Neural progenitor cell (in vitro differentiated cells): Measurements from ENCODE around the gene GLI1. TPM values are rescaled to one million over a fixed set of nuclear protein-coding genes. Genes with fewer than 3 reads are reported as not detected.
A peak's percentile ranks its signal among the peaks of the same experiment; 100 is the strongest.

ENCODE experiments used
- DNase-seq: peaks from one replicate; pipeline ENCODE4 v3.0.0-alpha.2; 2016; ENCODE audit warnings: low spot score
- H2AFZ ChIP-seq: fragments of 200-600 bp; sonication (generic); replicated peaks from 2 replicates; pipeline ENCODE4 v1.6.1; 2016; ENCODE audit warnings: antibody characterized with exemption
- H3F3A ChIP-seq: fragments of 200-600 bp; sonication (generic); 2 replicates; pipeline ENCODE4 v1.6.1; 2016; ENCODE audit warnings: antibody characterized with exemption, low read depth
- H3K27ac ChIP-seq: fragments of 200-600 bp; sonication (generic); 2 replicates; pipeline ENCODE4 v1.5.1; 2016; ENCODE audit warnings: mild to moderate bottlenecking
- H3K27me3 ChIP-seq: fragments of 200-600 bp; sonication (generic); 2 replicates; pipeline ENCODE4 v1.6.1; 2016; ENCODE audit warnings: mild to moderate bottlenecking, moderate library complexity
- H3K36me3 ChIP-seq: fragments of 200-600 bp; sonication (generic); 2 replicates; pipeline ENCODE4 v1.5.1; 2016
- H3K4me1 ChIP-seq: fragments of 200-600 bp; sonication (generic); 2 replicates; pipeline ENCODE4 v1.6.1; 2016; ENCODE audit warnings: mixed run types
- H3K4me2 ChIP-seq: fragments of 200-600 bp; sonication (generic); 2 replicates; pipeline ENCODE4 v1.6.1; 2016
- H3K4me3 ChIP-seq: fragments of 200-600 bp; sonication (generic); 2 replicates; pipeline ENCODE4 v1.5.1; 2016
- H3K79me2 ChIP-seq: fragments of 200-600 bp; sonication (generic); 2 replicates; pipeline ENCODE4 v1.6.1; 2016; ENCODE audit warnings: low read depth
- H3K9ac ChIP-seq: fragments of 200-600 bp; sonication (generic); 2 replicates; pipeline ENCODE4 v1.6.1; 2016
- H3K9me3 ChIP-seq: fragments of 200-600 bp; sonication (generic); 2 replicates; pipeline ENCODE4 v1.5.1; 2016; ENCODE audit warnings: low read depth
- H4K20me1 ChIP-seq: fragments of 200-600 bp; sonication (generic); 2 replicates; pipeline ENCODE4 v1.6.1; 2016; ENCODE audit warnings: low read depth
- H3K27ac Mint-ChIP-seq: 3 replicates; pipeline ENCODE4 v1.8.0; 2021; ENCODE audit warnings: mixed read lengths
- H3K27me3 Mint-ChIP-seq: 2 replicates; pipeline ENCODE4 v1.8.0; 2022; ENCODE audit warnings: low read depth, mild to moderate bottlenecking, inconsistent platforms, moderate library complexity, mixed read lengths; ENCODE audit not compliant: insufficient read depth
- H3K36me3 Mint-ChIP-seq: 3 replicates; pipeline ENCODE4 v1.8.0; 2021; ENCODE audit warnings: mixed read lengths
- H3K4me1 Mint-ChIP-seq: 3 replicates; pipeline ENCODE4 v1.8.0; 2021; ENCODE audit warnings: mixed read lengths
- H3K4me3 Mint-ChIP-seq: 3 replicates; pipeline ENCODE4 v1.8.0; 2021; ENCODE audit warnings: mild to moderate bottlenecking, moderate library complexity, mixed read lengths
- H3K9me3 Mint-ChIP-seq: 3 replicates; pipeline ENCODE4 v1.8.0; 2020; ENCODE audit warnings: mixed read lengths
- EZH2 ChIP-seq: fragments of 200-600 bp; sonication (generic); IDR thresholded peaks from 2 replicates; pipeline ENCODE4 v1.6.1; 2017; ENCODE audit warnings: antibody characterized with exemption, mild to moderate bottlenecking, moderate library complexity
- EZH2phosphoT487 ChIP-seq: fragments of 200-600 bp; sonication (generic); IDR thresholded peaks from 2 replicates; pipeline ENCODE4 v1.6.1; 2017; ENCODE audit warnings: antibody characterized with exemption
- total RNA-seq: library from RNA; depleted of rRNA; stranded (reverse); fragments of >200 nt; gene quantifications from 2 replicates; pipeline ENCODE4 v1.2.3, GENCODE V29; 2015; ENCODE audit warnings: low replicate concordance
- TF ChIP-seq, protein P1 (sequence below): fragments of 200-600 bp; sonication (generic); IDR thresholded peaks from 2 replicates; pipeline ENCODE4 v1.5.1; 2017; ENCODE audit warnings: antibody characterized with exemption, mild to moderate bottlenecking

GLI1 gene
- total RNA-seq, 1 donor from 2014 or later: 0.71 TPM

DNA sequence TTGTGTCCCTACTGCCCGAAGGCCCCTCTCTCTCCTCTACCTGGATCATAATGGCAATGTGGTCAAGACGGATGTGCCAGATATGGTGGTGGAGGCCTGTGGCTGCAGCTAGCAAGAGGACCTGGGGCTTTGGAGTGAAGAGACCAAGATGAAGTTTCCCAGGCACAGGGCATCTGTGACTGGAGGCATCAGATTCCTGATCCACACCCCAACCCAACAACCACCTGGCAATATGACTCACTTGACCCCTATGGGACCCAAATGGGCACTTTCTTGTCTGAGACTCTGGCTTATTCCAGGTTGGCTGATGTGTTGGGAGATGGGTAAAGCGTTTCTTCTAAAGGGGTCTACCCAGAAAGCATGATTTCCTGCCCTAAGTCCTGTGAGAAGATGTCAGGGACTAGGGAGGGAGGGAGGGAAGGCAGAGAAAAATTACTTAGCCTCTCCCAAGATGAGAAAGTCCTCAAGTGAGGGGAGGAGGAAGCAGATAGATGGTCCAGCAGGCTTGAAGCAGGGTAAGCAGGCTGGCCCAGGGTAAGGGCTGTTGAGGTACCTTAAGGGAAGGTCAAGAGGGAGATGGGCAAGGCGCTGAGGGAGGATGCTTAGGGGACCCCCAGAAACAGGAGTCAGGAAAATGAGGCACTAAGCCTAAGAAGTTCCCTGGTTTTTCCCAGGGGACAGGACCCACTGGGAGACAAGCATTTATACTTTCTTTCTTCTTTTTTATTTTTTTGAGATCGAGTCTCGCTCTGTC lies 2.7 kb upstream of the GLI1 start:
- Histone ChIP-seq H3K4me2 (no peak overlapping the region), H3K4me3 (no peak overlapping the region), H4K20me1 (peaks cover 18% of the 10 kb centered on the region), H3F3A (peaks cover 23% of the 10 kb centered on the region), H2AFZ (no peak overlapping the region), H3K27me3 (peaks cover 6% of the 10 kb centered on the region), H3K36me3 (no peaks in the 10 kb centered on the region), H3K4me1 (peaks cover 37% of the 10 kb centered on the region), H3K79me2 (no peaks in the 10 kb centered on the region), H3K9me3 (no peaks in the 10 kb centered on the region), H3K9ac (no peak overlapping the region), H3K27ac (no peak overlapping the region)
- Mint-ChIP-seq H3K4me3 (no peak overlapping the region), H3K9me3 (no peaks in the 10 kb centered on the region), H3K4me1 (peaks cover 51% of the 10 kb centered on the region), H3K36me3 (no peaks in the 10 kb centered on the region), H3K27ac (no peak overlapping the region), H3K27me3 (peaks cover 30% of the 10 kb centered on the region)
- DNase-seq: no peak
- TF ChIP-seq, protein P1, sequence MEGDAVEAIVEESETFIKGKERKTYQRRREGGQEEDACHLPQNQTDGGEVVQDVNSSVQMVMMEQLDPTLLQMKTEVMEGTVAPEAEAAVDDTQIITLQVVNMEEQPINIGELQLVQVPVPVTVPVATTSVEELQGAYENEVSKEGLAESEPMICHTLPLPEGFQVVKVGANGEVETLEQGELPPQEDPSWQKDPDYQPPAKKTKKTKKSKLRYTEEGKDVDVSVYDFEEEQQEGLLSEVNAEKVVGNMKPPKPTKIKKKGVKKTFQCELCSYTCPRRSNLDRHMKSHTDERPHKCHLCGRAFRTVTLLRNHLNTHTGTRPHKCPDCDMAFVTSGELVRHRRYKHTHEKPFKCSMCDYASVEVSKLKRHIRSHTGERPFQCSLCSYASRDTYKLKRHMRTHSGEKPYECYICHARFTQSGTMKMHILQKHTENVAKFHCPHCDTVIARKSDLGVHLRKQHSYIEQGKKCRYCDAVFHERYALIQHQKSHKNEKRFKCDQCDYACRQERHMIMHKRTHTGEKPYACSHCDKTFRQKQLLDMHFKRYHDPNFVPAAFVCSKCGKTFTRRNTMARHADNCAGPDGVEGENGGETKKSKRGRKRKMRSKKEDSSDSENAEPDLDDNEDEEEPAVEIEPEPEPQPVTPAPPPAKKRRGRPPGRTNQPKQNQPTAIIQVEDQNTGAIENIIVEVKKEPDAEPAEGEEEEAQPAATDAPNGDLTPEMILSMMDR: no peak
- TF ChIP-seq EZH2: no peak
- TF ChIP-seq EZH2phosphoT487: no peak

DNA sequence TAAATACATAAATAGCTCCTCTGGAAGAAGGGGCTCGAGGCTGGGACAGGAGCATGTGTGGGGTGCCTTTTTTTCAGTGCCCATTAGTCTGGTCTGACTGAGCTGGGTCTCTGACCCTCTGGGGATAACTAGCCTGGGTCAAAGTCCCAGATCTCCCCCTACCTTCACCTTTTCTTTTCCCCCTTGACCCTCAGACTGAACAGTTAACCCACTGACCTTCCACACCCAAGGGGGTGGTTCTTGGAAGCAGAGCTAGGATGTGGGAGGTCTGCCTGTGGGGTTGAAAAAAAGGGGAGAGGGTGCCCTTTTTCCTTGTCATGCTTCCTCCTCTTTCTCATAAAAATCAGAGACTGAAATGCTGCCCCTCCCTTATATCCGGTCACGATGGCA lies 925 bp upstream of the GLI1 start:
- H3K4me3 Mint-ChIP-seq: peak overlapping the region; percentile 94
- Histone ChIP-seq H3K9ac (no peak overlapping the region), H3K36me3 (no peaks in the 10 kb centered on the region), H2AFZ (no peak overlapping the region), H3K4me3 (peak overlapping the region; percentile 56), H3K79me2 (no peaks in the 10 kb centered on the region), H3K4me2 (peak overlapping the region; percentile 86), H4K20me1 (peaks cover 20% of the 10 kb centered on the region), H3F3A (peaks cover 33% of the 10 kb centered on the region), H3K27ac (no peak overlapping the region), H3K27me3 (peaks cover 16% of the 10 kb centered on the region), H3K9me3 (no peaks in the 10 kb centered on the region), H3K4me1 (peaks cover 35% of the 10 kb centered on the region)
- peaks cover 31% of the 10 kb centered on the region for H3K27me3 Mint-ChIP-seq
- H3K4me1 Mint-ChIP-seq: peaks cover 48% of the 10 kb centered on the region
- no peak for DNase-seq
- H3K27ac Mint-ChIP-seq: no peak overlapping the region
- no peaks in the 10 kb centered on the region for H3K9me3 Mint-ChIP-seq
- no peaks in the 10 kb centered on the region for H3K36me3 Mint-ChIP-seq
- TF ChIP-seq, protein P1: no peak
- TF ChIP-seq EZH2: no peak
- no peak for TF ChIP-seq EZH2phosphoT487

DNA sequence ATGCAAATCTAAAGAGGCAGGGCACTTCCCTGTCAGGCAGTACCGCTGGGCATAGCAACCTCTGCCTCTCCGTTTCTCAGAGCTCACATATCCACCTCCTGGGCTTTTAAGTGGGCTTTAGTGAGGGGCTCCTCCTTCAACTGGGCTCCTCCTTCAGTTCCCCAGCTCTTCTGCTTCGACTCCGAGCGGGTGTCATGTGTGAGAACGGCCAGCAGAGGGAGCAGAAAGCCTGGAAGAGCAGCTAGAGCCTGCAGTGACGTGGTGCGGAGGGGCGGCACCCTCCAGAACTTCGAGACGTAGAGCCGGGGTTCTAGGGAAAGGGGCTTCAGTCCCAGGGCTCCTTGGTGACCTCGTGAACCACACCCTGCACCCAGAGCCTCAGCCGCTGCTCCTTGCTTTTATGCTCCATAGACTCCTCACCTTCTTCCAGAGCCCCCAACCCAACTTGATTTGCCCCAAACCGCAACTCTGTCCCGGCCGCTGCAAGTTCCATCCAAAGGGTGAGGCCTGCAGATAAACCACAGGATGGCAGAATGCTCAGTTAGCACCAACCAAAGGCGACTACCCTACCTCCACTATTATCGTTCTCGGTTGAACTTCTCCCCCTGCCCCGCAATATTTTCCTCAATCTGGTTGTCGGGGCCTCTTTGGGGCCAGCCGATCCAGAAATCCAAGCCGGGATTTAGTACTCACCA lies 383 bp upstream of the GLI1 start:
- H3F3A ChIP-seq: peaks cover 33% of the 10 kb centered on the region
- peak; percentile 96 for DNase-seq
- TF ChIP-seq EZH2: peak; percentile 44
- no peak for TF ChIP-seq EZH2phosphoT487
- TF ChIP-seq, protein P1: peak; percentile 84
- Mint-ChIP-seq H3K27ac (no peak overlapping the region), H3K27me3 (peaks cover 31% of the 10 kb centered on the region), H3K9me3 (no peaks in the 10 kb centered on the region), H3K36me3 (no peaks in the 10 kb centered on the region), H3K4me3 (peak overlapping the region; percentile 94), H3K4me1 (peaks cover 48% of the 10 kb centered on the region)
- H3K36me3 ChIP-seq: no peaks in the 10 kb centered on the region
- no peaks in the 10 kb centered on the region for H3K79me2 ChIP-seq
- H4K20me1 ChIP-seq: peaks cover 20% of the 10 kb centered on the region
- H2AFZ ChIP-seq: peak overlapping the region; percentile 69
- H3K27ac ChIP-seq: no peak overlapping the region
- H3K4me2 ChIP-seq: peak overlapping the region; percentile 86
- peaks cover 35% of the 10 kb centered on the region for H3K4me1 ChIP-seq
- peaks cover 16% of the 10 kb centered on the region for H3K27me3 ChIP-seq
- H3K9ac ChIP-seq: no peak overlapping the region
- no peaks in the 10 kb centered on the region for H3K9me3 ChIP-seq
- peak overlapping the region; percentile 56 for H3K4me3 ChIP-seq
